Peyer's patch (tissue), 4 donors: ENCODE results near the gene PRSS38.

Experiments used
- CTCF ChIP-seq, 6 experiments: fragments of 450-650 bp in 4 of 6; fragments of 200-600 bp in 2 of 6; sonication (generic) in 1 of 6; IDR thresholded peaks; one replicate each; pipeline ENCODE4 v1.5.1; 2017 to 2019; ENCODE audit warnings: antibody characterized with exemption in 6 of 6, mild to moderate bottlenecking in 3 of 6, moderate library complexity in 1 of 6
- POLR2A ChIP-seq, 2 donors: fragments of 450-650 bp; IDR thresholded peaks; one replicate each; pipeline ENCODE4 v1.5.1; 2017; ENCODE audit warnings: antibody characterized with exemption in 2 of 2, mild to moderate bottlenecking in 2 of 2, moderate library complexity in 2 of 2

DNA sequence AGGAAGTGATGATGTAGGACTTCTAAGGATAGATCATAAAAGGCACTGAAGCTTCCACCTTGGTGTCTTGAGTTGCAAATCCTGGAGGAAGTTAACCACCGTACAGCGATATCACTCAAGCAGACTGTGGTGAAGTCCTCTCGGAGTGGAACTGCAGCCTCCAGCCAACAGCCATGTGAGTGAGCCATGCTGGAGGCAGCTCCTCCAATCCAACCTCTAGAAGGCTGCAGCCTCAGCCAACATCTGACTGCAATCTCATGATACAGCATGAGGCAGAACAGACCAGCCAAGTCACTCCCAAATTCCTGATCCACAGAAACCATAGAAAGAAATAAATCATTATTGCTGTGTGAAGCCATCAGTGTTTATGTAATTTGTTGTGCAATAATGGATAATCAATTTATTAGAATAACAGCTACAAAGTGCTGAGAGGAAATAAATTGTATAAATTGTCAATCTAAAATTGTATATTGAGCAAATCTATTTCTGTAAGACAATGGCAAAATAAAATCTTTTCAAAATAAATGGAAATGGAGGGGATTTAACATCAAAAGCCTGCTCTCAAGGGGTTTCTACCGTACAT lies 65.0 kb downstream of the PRSS38 start:
- TF ChIP-seq CTCF (IDR thresholded peaks at IDR 0.05) (no peak), POLR2A (IDR thresholded peaks at IDR 0.05) (no peak)
